ENCODE data around the gene ATRNL1.

DNA sequence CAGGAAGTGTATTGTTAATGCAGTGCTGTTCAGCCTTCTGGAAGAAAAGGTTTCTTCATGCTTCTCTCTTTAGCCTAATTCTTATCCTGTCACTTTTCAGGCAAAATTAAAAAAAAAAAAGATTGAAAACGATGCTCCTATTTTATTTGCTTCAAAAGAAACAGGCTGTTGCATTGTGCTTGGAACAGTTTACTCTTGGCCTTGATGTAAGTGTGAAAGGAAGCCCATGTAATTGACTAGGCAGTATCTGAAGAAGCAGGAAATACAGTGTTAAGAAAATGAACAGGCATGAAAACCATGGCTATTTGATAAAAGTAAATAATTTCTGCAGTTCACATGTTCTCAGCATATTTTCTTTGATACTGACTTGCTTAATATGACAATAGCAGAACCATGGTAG, 40.4 kb upstream of the ATRNL1 start:
- TF ChIP-seq EZH2 (IDR thresholded peaks at IDR 0.05) (no peak), POLR2AphosphoS5 (IDR thresholded peaks at IDR 0.05; ENCODE audit: low read depth, low read length) (no peak), POLR2A (IDR thresholded peaks at IDR 0.05; ENCODE audit: borderline replicate concordance, extremely low read depth, insufficient read depth, insufficient read length) (no peak), EZH2phosphoT487 (IDR thresholded peaks at IDR 0.05; ENCODE audit: borderline replicate concordance) (no peak)
- TF ChIP-seq, protein P1, sequence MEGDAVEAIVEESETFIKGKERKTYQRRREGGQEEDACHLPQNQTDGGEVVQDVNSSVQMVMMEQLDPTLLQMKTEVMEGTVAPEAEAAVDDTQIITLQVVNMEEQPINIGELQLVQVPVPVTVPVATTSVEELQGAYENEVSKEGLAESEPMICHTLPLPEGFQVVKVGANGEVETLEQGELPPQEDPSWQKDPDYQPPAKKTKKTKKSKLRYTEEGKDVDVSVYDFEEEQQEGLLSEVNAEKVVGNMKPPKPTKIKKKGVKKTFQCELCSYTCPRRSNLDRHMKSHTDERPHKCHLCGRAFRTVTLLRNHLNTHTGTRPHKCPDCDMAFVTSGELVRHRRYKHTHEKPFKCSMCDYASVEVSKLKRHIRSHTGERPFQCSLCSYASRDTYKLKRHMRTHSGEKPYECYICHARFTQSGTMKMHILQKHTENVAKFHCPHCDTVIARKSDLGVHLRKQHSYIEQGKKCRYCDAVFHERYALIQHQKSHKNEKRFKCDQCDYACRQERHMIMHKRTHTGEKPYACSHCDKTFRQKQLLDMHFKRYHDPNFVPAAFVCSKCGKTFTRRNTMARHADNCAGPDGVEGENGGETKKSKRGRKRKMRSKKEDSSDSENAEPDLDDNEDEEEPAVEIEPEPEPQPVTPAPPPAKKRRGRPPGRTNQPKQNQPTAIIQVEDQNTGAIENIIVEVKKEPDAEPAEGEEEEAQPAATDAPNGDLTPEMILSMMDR (IDR thresholded peaks at IDR 0.05 in 2 of 3, conservative IDR thresholded peaks at IDR 0.05 in 1 of 3; ENCODE audit: borderline replicate concordance in 1 of 3, insufficient read depth in 1 of 3, low read depth in 2 of 3, low read length in 2 of 3), result no peak
